GM23338 (cell line): ENCODE data around the gene ACAT1. TPM values are rescaled to one million over a fixed set of nuclear protein-coding genes. Genes with fewer than 3 reads are reported as not detected.
"Not testable (repeated sequence)": the region's sequence is repeated elsewhere in the genome, so short reads cannot be mapped to it uniquely, and the experiment has no call there.

ENCODE experiments used
- ATAC-seq: fragments of 200-7000 bp; cut with Tn5 transposase; 3 replicates; pipeline ENCODE4 v1.9.1; 2020
- DNase-seq: peaks from one replicate; pipeline ENCODE4 v3.0.0-alpha.2; 2015; ENCODE audit warnings: low spot score
- H2AFZ ChIP-seq: fragments of 200-600 bp; sonication (generic); 2 replicates; pipeline ENCODE4 v1.8.0; 2016; ENCODE audit warnings: antibody characterized with exemption, mild to moderate bottlenecking, moderate library complexity
- H3F3A ChIP-seq: fragments of 200-600 bp; sonication (generic); replicated peaks from 2 replicates; pipeline ENCODE4 v1.8.0; 2017; ENCODE audit warnings: antibody characterized with exemption, mixed run types, low read depth
- H3K27ac ChIP-seq: fragments of 200-600 bp; sonication (generic); 2 replicates; pipeline ENCODE4 v1.6.1; 2016; ENCODE audit warnings: low read depth
- H3K27me3 ChIP-seq: fragments of 200-600 bp; sonication (generic); 2 replicates; pipeline ENCODE4 v1.8.0; 2016; ENCODE audit warnings: mild to moderate bottlenecking, mixed run types, moderate library complexity; ENCODE audit not compliant: insufficient read depth
- H3K36me3 ChIP-seq: fragments of 200-600 bp; sonication (generic); 2 replicates; pipeline ENCODE4 v1.8.0; 2016; ENCODE audit warnings: mild to moderate bottlenecking; ENCODE audit not compliant: insufficient read depth
- H3K4me1 ChIP-seq: fragments of 200-600 bp; sonication (generic); 2 replicates; pipeline ENCODE4 v1.8.0; 2016; ENCODE audit warnings: mild to moderate bottlenecking, moderate library complexity; ENCODE audit not compliant: insufficient read depth
- H3K4me2 ChIP-seq: fragments of 200-600 bp; sonication (generic); 2 replicates; pipeline ENCODE4 v1.7.1; 2017; ENCODE audit warnings: mixed run types
- H3K4me3 ChIP-seq: fragments of 200-600 bp; sonication (generic); 2 replicates; pipeline ENCODE4 v1.6.1; 2016; ENCODE audit warnings: mixed run types
- H3K79me2 ChIP-seq: fragments of 200-600 bp; sonication (generic); replicated peaks from 2 replicates; pipeline ENCODE4 v1.8.0; 2017; ENCODE audit warnings: mild to moderate bottlenecking; ENCODE audit not compliant: insufficient read depth
- H3K9me2 ChIP-seq: fragments of 200-600 bp; sonication (generic); 2 replicates; pipeline ENCODE4 v1.8.0; 2017; ENCODE audit not compliant: insufficient read depth
- H4K20me1 ChIP-seq: fragments of 200-600 bp; sonication (generic); replicated peaks from 2 replicates; pipeline ENCODE4 v1.8.0; 2017; ENCODE audit warnings: mild to moderate bottlenecking; ENCODE audit not compliant: insufficient read depth
- H3K27ac Mint-ChIP-seq: 2 replicates; pipeline ENCODE4 v1.8.0; 2020; ENCODE audit warnings: inconsistent platforms, mild to moderate bottlenecking, moderate library complexity, mixed read lengths
- H3K27me3 Mint-ChIP-seq: 3 replicates; pipeline ENCODE4 v1.8.0; 2022; ENCODE audit warnings: low read depth, mild to moderate bottlenecking, moderate library complexity, mixed read lengths, inconsistent platforms; ENCODE audit not compliant: insufficient read depth, poor library complexity
- H3K36me3 Mint-ChIP-seq: 3 replicates; pipeline ENCODE4 v1.8.0; 2021; ENCODE audit warnings: low read depth, mild to moderate bottlenecking, inconsistent platforms, moderate library complexity, mixed read lengths
- H3K4me1 Mint-ChIP-seq: 3 replicates; pipeline ENCODE4 v1.8.0; 2020; ENCODE audit warnings: mild to moderate bottlenecking, inconsistent platforms, mixed read lengths
- H3K4me3 Mint-ChIP-seq: 3 replicates; pipeline ENCODE4 v1.8.0; 2021; ENCODE audit warnings: moderate library complexity, mild to moderate bottlenecking, inconsistent platforms, mixed read lengths
- H3K9me3 Mint-ChIP-seq: 3 replicates; pipeline ENCODE4 v1.8.0; 2020; ENCODE audit warnings: moderate library complexity, mild to moderate bottlenecking, inconsistent platforms, mixed read lengths
- CTCF ChIP-seq, 2 experiments: fragments of 200-600 bp in 1 of 2; sonication (generic) in 1 of 2; conservative IDR thresholded peaks; 2 replicates each; pipeline versions ENCODE4 v1.5.1 to v1.6.1; 2016 to 2017; ENCODE audit warnings: antibody characterized with exemption in 2 of 2, low read depth in 2 of 2, mild to moderate bottlenecking in 2 of 2, moderate library complexity in 1 of 2
- EZH2 ChIP-seq: fragments of 200-600 bp; sonication (generic); IDR thresholded peaks from one replicate; pipeline ENCODE4 v1.8.0; 2017; ENCODE audit warnings: antibody characterized with exemption, mild to moderate bottlenecking, low read depth; ENCODE audit not compliant: unreplicated experiment
- ZNF114 ChIP-seq: fragments of 250-450 bp; sonication (Bioruptor Pico); IDR thresholded peaks from 2 replicates; pipeline ENCODE4 v1.5.0; 2020; ENCODE audit warnings: mild to moderate bottlenecking, moderate library complexity
- polyA plus RNA-seq: library from polyadenylated mRNA; unstranded; fragments of >200 nt; fragmentation: Nextera tagmentation; extraction: Ambion mirVana; gene quantifications from 2 replicates; pipeline ENCODE4 v1.2.1, GENCODE V29; 2016
- total RNA-seq: library from RNA; depleted of rRNA; stranded (reverse); fragments of >200 nt; shearing (Covaris generic); gene quantifications from 2 replicates; pipeline ENCODE4 v1.2.3, GENCODE V29; 2014
- TF ChIP-seq, protein P1 (sequence below): IDR thresholded peaks from 2 replicates; pipeline ENCODE4 v1.6.1; 2016; ENCODE audit warnings: antibody characterized with exemption

Gene ACAT1
- total and polyA plus RNA-seq, 2 experiments from 2014 or later = 43.9 to 53.6 TPM

DNA sequence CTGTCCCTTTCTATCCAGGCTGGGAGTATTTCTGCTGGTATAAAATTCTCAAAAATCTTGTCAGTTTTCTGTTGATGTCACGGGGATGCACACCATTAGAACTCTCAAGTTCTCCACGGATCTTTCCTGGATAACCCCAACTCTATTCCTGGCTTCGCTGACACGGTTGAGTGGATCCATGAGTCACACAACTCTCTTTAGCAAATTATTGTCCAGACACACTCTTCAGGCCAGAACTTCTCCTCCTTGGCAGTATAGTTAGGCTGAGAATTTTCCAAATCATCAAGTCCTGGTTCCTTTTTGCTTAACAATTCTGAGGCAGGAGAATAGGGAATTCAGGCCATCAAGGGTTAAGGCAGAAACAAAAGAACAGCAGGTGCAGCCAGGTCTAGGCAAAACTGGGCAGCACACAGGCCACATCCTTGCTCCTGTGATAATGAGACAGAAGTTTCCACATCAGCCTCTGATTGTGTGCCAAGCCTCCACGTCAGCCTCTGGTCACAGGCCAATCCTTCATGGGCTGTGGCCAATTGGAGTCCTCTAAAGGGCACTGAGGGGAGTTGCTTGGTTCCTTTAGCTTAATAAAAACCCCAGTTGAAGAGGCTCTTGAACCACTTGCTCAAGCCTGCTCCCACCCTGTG is 5.7 kb upstream of the ACAT1 start (continued):
- TF ChIP-seq, protein P1, sequence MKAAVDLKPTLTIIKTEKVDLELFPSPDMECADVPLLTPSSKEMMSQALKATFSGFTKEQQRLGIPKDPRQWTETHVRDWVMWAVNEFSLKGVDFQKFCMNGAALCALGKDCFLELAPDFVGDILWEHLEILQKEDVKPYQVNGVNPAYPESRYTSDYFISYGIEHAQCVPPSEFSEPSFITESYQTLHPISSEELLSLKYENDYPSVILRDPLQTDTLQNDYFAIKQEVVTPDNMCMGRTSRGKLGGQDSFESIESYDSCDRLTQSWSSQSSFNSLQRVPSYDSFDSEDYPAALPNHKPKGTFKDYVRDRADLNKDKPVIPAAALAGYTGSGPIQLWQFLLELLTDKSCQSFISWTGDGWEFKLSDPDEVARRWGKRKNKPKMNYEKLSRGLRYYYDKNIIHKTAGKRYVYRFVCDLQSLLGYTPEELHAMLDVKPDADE = no peak
- no peak for TF ChIP-seq ZNF114

DNA sequence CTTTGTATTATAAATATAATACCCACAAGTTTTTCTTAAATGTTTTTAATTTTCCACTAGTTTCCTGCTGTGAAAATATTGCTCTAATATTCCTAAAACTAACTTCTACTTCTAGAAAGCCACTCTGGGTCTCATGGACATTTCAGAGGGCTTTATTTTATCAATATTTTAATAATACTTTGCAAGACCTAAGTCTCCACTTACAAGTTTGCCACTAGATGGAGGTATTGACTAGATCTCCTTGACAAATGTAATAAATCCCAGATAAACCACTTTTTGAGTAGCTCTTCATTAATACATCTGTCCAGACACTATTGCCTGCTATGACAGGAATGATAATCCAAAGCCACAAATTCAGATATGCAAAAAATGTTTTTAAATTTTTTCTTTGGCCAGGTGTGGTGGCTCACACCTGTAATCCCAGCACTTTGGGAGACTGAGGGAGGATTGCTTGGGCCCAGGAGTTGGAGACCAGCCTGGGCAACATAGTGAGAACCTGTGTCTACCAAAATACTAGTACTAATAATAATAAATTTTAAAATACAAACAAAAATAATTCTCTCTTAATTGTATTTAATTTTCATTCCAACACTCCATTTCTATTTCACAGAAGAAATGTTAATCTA is 3.5 kb upstream of the ACAT1 start:
- H4K20me1 ChIP-seq = no peaks in the 10 kb centered on the region
- no peak overlapping the region for H3K27ac Mint-ChIP-seq
- H3K36me3 Mint-ChIP-seq = no peaks in the 10 kb centered on the region
- H3K4me3 ChIP-seq = no peak overlapping the region
- H3K4me2 ChIP-seq = no peak overlapping the region
- peak; percentile 66 to 84 for TF ChIP-seq CTCF (conservative IDR thresholded peaks at IDR 0.05; ENCODE audit: low read depth in 2 of 2)
- TF ChIP-seq EZH2 = no peak
- H3K79me2 ChIP-seq = no peaks in the 10 kb centered on the region
- H3K9me2 ChIP-seq = no peaks in the 10 kb centered on the region
- no peak overlapping the region for H2AFZ ChIP-seq
- no peaks in the 10 kb centered on the region for H3K36me3 ChIP-seq
- H3K9me3 Mint-ChIP-seq = no peaks in the 10 kb centered on the region
- DNase-seq (peak; percentile 62), ATAC-seq (no peak)
- peaks cover 6% of the 10 kb centered on the region; the same call in 1 of the 2 replicates for H3K4me1 ChIP-seq
- H3F3A ChIP-seq = no peaks in the 10 kb centered on the region
- H3K4me3 Mint-ChIP-seq = no peak overlapping the region
- peaks cover 17% of the 10 kb centered on the region for H3K4me1 Mint-ChIP-seq
- peaks cover 12% of the 10 kb centered on the region for H3K27me3 ChIP-seq
- H3K27me3 Mint-ChIP-seq = peaks cover 4% of the 10 kb centered on the region
- H3K27ac ChIP-seq = no peak overlapping the region

DNA sequence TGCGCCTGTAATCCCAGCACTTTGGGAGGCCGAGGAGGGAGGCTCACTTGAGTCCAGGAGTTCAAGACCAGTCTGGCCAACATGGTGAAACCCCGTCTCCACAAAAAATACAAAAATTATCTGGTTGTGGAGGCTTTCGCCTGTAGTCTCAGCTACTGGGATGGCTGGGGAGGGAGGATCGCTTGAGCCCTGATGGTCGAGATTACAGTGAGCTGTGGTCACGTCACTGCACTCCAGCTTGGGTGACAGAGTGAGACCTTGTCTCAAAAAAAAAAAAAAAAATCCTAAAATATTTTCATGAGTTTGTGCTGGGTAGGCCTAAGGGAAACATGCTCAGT is 462 bp upstream of the ACAT1 start:
- not testable (repeated sequence) for DNase-seq, H3K27me3 Mint-ChIP-seq, H3K9me3 Mint-ChIP-seq, H3K36me3 ChIP-seq, H3K27ac ChIP-seq, H3K36me3 Mint-ChIP-seq, H3K9me2 ChIP-seq, H3F3A ChIP-seq, H3K4me1 ChIP-seq, H4K20me1 ChIP-seq, ATAC-seq, H3K27ac Mint-ChIP-seq, H3K79me2 ChIP-seq
- peak overlapping the region; percentile 76 for H3K4me3 ChIP-seq
- H3K27me3 ChIP-seq = peaks cover 13% of the 10 kb centered on the region
- H3K4me2 ChIP-seq = peak overlapping the region; percentile 92
- H2AFZ ChIP-seq = peak overlapping the region; percentile 98
- Mint-ChIP-seq H3K4me3 (peak overlapping the region; percentile 88), H3K4me1 (peaks cover 19% of the 10 kb centered on the region; the same call in 2 of the 3 replicates)
